Coronary artery (tissue), 2 donors: ENCODE data around the gene CCSER1.
"Not testable (repeated sequence)": the region's sequence is repeated elsewhere in the genome, so short reads cannot be mapped to it uniquely, and the experiment has no call there.

Experiments used
- DNase-seq: peaks from one replicate; pipeline ENCODE4 v3.0.0-alpha.2; 2017; ENCODE audit warnings: low spot score
- H3K27ac ChIP-seq, 2 donors: fragments of 200-600 bp; sonication (generic); one replicate each; pipeline ENCODE4 v1.5.1; 2016 to 2019
- H3K4me3 ChIP-seq: fragments of 200-600 bp; sonication (generic); 2 replicates; pipeline ENCODE4 v1.5.1; 2016; ENCODE audit warnings: mild to moderate bottlenecking, moderate library complexity
- TF ChIP-seq, protein P1 (sequence below): fragments of 200-600 bp; sonication (generic); IDR thresholded peaks from one replicate; pipeline ENCODE4 v1.5.1; 2019; ENCODE audit warnings: antibody characterized with exemption

CCSER1 gene

GRCh38 chr4:90476019-90476418, 348.8 kb downstream of the CCSER1 start:
- no peak for DNase-seq
- Histone ChIP-seq H3K4me3 (no peak overlapping the region), H3K27ac (no peak overlapping the region)
- TF ChIP-seq, protein P1, sequence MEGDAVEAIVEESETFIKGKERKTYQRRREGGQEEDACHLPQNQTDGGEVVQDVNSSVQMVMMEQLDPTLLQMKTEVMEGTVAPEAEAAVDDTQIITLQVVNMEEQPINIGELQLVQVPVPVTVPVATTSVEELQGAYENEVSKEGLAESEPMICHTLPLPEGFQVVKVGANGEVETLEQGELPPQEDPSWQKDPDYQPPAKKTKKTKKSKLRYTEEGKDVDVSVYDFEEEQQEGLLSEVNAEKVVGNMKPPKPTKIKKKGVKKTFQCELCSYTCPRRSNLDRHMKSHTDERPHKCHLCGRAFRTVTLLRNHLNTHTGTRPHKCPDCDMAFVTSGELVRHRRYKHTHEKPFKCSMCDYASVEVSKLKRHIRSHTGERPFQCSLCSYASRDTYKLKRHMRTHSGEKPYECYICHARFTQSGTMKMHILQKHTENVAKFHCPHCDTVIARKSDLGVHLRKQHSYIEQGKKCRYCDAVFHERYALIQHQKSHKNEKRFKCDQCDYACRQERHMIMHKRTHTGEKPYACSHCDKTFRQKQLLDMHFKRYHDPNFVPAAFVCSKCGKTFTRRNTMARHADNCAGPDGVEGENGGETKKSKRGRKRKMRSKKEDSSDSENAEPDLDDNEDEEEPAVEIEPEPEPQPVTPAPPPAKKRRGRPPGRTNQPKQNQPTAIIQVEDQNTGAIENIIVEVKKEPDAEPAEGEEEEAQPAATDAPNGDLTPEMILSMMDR = no peak

DNA sequence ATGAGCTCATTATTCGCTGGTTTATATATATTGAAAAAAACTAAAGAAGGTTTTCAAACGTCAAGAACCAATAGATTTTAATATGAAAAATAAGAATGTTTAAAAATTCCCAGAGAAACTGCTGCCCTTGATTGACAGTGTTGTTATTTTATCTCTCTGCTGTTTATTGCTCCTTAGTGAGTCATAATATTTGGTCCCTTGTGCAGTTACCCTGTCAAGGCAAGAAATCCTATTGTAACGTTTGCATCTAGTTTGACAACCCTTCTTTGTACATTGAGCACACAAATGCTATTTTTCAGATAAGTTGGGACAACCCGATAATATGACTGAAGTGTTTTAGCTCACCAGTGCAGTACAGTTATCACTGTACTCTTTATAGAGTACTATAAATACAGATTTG, 349.4 kb downstream of the CCSER1 start:
- TF ChIP-seq, protein P1 = no peak
- no peak for DNase-seq
- no peak overlapping the region for H3K4me3 ChIP-seq
- no peak overlapping the region for H3K27ac ChIP-seq

DNA sequence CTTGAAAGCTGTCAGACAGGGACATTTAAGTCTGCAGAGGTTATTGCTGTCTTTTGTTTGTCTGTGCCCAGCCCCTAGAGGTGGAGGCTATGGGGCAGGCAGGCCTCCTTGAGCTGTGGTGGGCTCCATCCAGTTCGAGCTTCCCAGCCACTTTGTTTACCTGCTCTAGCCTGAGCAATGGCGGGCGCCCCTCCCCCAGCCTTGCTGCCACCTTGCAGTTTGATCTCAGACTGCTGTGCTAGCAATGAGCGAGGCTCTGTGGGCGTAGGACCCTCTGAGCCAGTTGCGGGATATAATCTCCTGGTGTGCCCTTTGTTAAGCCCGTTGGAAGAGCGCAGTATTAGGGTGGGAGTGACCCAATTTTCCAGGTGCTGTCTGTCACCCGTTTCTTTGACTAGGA, 357.7 kb downstream of the CCSER1 start:
- H3K27ac ChIP-seq, H3K4me3 ChIP-seq, DNase-seq: not testable (repeated sequence)

DNA sequence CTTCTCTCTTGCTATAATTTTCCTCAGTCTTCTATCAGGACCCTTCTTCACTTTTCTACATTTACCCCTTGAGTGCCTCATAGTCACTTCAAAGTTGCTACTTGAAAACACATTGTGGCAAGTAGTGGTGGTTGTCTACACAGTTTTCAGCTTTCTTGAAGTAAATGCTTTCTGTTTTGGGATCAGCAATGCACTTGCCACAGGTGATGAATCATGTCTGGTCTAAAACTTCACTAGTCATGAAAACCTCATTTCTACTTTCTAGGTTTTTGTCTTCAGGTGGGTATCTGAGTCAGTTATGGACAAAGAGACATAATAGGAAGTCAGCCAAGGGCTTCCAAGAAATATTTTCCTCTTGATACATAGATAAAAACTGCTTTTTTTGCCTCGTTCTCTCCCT, 359.2 kb downstream of the CCSER1 start:
- TF ChIP-seq, protein P1 = no peak
- no peak for DNase-seq
- Histone ChIP-seq H3K4me3 (no peak overlapping the region), H3K27ac (no peak overlapping the region)

- Histone ChIP-seq H3K4me3 (no peak overlapping the region), H3K27ac (no peak overlapping the region)
- no peak for DNase-seq
- TF ChIP-seq, protein P1 = no peak
Observed at GRCh38 chr4:90495211-90495610, 368.0 kb downstream of the CCSER1 start.

DNA sequence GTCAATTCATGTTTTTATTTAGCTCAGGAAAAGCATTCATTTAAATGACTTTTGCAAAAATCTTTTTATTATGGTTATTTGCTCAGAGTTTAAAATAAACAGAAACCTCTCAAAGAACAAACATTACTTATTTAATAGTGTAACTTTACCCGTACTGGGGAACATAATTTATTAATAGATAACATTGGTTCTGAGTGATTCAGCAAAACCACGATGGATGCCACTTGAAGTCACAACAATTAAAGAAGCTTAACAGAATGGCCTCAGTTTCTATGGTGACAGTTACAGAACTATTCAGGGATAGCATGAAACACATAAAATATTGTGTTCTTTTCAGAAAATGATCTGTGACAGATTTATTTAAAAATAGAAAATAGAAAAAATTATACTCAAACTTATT, 368.7 kb downstream of the CCSER1 start:
- Histone ChIP-seq H3K4me3 (no peak overlapping the region), H3K27ac (no peak overlapping the region)
- DNase-seq = no peak
- TF ChIP-seq, protein P1 = no peak

DNA sequence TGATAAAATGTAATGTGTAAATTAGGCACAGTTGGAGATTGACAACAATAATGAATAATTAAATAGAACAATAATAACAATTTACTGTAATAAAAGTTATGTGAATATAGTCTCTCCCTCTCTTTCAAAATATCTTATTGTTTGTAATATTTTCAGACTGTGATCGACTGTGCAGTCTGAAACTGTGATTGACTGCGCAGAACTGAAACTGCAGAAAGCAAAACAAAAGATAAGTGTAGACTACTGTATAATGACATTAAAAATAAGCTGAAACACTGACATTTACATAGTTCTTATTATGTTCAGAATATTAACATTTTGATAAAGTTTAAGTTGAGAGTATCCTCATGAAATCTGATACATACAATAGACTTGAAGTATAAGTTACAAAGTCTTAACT, 371.0 kb downstream of the CCSER1 start:
- DNase-seq = no peak
- TF ChIP-seq, protein P1 = no peak
- H3K27ac ChIP-seq = no peak overlapping the region
- H3K4me3 ChIP-seq = no peak overlapping the region

- TF ChIP-seq, protein P1 = no peak
- Histone ChIP-seq H3K27ac (no peak overlapping the region), H3K4me3 (no peak overlapping the region)
- DNase-seq = no peak
Observed at GRCh38 chr4:90503677-90504076, 376.5 kb downstream of the CCSER1 start.
